ENCODE data around the gene CROCC2.

Gene CROCC2

DNA sequence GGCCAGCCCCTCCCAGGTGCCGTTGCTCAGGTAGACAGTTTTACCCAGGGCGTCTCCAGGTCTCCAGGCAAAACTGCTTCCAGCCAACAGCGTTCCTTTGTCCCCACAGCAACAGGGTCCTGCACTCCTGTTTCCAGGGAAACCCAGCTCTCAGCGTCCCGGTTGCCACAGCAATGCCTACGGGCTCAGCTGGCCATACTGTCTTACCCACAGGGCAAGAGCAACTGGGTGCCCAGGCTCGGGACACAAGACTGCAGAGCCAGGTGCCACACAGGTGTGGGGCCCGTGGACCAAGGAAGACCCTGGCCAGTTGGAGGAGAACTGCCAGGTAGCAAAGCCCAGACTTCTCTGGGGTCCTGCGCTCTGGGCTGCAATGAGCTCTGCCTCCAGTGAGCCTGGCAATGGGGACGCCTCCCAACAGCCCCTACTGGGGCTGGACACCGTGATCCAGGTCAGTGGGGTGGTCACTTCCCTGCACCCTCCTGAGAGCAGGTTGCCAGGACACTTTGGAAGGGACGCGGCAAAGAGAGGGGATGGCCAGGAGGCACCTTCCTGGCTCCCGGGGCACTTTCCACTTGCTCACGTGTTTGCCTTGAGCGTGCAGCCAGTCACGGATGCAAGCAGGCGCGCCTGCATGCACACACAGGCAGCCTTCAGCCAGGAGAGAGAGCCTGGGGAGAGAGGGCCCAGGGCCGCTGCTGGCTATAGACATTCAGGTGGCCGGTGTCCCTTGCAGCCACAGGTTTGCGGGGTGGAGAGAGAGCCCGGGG is at the start of gene CROCC2:
Gene CROCC2, plus strand, starts transcription at position 196 of the 770 bp plus-strand sequence. Its CDS starts 178 bp downstream, at position 374.
- no peak for DNase-seq

DNA sequence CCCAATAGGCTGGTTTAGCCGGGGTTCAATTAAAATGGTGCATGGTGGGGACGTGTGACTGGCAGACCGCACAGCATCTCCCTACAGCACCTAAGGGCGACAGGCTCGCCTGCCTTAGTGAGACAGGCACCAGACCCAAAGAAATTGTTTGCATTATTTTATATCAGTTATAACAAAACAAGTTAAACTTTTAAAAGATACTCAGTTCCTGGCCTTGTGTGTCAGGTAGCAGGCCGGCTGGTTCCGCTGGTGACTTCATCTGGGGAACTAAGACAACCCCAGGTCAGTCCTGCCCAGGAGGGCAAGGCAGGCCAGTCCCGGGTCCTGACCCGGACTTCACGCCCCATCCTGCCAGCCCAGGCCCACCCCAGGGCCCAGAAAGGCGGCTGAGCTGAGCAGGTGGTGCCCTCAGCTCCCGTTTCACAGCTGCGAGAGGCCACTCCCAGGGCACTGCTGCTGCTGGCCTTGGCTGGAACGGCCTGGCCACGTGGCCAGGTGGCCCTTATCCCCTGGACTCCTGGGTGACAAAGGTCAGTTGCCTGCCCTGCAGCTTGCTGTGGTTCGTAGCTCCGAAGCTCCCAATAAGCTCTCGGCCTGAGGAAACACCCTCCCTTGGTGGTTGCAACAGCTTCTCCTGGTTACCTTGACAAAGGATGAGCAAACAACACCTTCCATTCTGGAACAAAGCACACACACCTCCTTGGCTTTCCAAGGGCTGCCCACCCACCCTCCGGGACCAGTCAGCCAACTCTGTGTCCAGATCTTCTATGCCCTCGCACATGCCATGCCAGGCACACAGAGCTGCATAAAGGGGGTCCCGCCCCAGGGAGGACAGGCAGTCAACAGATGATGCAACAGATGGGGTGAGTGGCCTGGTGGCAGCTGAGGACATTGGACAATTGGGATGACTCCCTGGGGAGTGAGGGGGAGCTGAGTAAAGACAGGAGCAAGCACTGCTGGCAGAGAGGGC is 48.8 kb upstream of the CROCC2 start:
- DNase-seq: no peak

DNA sequence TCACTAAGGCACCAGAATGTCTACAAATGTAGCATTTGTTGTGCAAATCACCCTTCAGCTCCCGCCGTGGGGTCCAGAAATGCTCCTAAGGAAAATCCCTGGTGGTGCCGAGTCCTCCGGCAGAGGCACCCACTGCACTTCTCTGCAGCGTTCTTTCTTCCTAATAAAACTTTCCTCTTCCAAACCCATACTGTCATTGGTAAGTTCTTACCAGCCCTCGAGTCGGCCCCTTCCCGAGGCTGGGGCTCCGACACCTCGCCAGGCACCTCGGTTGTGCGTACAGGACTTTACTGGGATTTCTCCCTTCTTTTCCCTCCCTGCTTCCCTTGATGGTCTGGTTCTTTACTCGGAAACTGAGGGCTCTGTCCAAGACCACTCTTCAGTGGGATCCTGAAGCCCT is 47.8 kb upstream of the CROCC2 start:
- no peak for DNase-seq

DNA sequence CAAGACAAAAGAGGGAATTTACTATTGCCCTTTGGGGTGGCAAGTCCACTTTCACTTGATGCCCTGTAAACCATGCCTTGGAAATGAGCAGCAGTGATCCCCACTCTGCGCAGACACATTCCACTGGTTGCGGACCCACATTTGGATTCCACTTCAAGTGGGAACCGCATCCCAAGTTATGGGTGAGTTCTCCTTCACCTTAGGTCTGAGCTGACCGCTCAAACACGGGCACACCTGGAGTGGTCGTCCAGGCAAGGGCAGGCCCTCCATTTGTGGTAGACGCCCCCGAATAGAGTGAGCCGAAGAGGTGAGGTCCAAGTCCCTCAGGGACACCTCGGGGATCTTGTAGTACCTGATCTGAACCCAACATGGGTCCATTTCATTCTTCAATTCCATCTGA is 47.3 kb upstream of the CROCC2 start:
- DNase-seq: no peak

DNA sequence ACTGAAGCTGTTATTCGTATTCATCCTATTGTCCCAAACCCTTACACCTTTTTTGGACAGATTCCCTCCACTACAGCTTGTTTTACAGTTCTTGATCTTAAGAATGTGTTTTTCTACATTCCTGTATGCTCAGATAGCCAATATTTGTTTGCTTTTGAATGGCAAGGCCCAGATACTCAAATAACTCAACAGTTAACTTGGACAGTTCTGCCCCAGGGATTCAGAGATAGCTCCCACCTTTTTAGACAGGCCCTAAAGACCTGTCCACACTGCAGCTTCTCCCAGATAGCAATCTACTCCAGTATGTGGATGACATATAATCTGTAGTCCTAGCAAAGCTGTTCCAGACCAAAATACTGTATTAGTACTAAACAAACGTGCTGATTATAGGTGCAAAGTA is 44.6 kb upstream of the CROCC2 start:
- DNase-seq: no peak

DNA sequence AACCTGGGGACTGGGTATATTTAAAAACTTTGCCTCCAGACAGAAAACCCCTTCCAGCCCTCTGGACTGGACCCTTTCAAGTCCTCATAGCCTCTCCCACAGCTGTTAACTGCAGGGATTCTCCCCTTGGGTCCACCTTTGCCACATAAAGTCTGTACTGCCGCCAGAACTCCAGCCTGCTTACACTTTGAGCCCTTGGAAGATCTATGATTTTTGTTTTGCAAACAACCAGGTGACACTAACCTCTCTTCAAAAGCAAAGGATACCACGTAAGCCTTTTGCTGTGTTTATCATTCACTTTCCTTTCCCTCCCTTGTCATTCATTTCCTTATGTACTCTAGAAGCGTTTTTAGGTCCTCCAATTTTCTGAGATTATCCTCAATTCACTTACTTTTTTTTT is 41.7 kb upstream of the CROCC2 start:
- DNase-seq: no peak

DNA sequence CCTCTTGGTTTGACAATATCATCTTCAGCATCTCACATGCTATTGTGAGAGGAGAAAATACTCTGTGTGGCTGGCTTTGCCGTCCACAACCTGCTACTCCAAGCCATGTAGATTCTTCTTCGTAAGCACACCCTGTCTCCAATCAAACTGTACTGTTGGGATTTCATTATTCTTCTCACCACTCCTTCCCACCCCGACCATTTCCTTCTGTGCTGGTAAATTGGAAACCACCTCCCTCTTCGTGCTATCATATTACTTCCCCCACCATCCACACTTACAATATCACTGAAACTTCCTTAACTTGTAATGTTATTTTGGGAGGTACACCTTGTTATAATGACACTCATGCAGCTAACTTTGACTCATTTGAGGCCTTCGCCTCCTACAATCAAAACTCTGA is 40.7 kb upstream of the CROCC2 start:
- no peak for DNase-seq

DNA sequence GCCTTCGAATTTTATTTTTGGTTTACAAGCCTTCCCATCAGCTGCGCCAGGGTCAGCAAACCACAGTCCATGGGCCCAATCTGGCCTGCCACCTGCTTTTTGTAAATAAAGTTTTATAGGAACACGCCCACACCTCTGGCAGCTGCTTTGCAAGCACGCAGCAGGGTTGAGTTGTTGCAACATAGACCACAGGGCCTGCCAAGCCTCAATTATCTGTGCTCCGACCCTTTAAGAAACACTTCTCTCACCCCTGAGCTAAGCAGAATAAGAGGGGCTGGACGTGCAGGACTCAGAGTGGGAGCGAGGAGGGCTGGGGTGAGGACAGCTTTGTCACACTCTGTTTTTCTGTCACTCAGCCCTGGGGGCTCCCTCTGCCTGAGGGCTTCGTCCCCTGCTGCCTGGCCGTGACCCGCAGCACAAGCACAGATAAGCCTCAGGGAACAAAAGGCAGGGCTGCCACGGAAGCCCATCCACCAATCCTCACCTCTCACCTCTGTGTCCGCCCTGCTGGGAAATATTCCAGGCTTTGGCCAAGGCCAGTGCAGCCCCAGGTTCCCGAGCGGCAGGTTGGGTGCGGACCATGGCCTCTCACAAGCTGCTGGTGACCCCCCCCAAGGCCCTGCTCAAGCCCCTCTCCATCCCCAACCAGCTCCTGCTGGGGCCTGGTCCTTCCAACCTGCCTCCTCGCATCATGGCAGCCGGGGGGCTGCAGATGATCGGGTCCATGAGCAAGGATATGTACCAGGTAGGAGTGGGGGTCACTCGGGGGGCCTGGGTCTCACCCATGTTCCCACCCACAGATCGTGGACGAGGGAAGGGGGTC is 37.6 kb upstream of the CROCC2 start, which contains the start of gene AGXT:
Gene AGXT, plus strand, starts transcription at position 539 of the 823 bp plus-strand sequence. Its CDS starts 42 bp downstream, at position 581.
- DNase-seq: no peak

DNA sequence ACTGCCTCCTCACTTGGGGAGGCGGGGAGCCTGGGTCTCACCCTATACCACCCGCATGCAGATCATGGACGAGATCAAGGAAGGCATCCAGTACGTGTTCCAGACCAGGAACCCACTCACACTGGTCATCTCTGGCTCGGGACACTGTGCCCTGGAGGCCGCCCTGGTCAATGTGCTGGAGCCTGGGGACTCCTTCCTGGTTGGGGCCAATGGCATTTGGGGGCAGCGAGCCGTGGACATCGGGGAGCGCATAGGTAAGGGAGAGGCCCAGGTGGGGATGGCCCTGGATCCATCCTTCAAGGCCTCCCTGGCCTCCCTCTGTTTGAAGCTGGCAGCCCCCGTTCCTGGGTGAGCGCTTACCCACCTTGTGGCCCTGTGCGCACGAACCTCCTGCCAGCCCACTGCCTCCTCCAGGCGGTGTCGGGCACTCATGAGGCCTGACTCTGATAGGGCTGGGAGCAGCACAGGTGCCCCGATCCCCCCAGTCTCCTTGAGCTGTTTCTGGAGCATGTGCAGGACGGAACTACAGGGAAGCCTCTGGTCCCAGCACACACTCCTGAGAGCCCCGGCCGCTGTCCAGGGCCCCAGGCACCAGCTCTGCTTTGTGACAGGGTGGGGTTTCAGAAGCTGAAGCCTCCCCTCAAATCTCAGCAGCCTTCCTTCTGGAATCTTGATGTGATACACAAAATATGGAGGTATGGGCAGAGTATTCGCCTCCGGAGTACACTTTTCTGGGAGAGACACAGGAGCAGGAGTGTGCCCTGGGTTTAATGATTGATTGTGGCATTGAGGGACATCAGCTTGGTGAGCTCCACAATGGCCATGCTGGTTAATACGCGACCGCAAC is 36.8 kb upstream of the CROCC2 start:
- no peak for DNase-seq

DNA sequence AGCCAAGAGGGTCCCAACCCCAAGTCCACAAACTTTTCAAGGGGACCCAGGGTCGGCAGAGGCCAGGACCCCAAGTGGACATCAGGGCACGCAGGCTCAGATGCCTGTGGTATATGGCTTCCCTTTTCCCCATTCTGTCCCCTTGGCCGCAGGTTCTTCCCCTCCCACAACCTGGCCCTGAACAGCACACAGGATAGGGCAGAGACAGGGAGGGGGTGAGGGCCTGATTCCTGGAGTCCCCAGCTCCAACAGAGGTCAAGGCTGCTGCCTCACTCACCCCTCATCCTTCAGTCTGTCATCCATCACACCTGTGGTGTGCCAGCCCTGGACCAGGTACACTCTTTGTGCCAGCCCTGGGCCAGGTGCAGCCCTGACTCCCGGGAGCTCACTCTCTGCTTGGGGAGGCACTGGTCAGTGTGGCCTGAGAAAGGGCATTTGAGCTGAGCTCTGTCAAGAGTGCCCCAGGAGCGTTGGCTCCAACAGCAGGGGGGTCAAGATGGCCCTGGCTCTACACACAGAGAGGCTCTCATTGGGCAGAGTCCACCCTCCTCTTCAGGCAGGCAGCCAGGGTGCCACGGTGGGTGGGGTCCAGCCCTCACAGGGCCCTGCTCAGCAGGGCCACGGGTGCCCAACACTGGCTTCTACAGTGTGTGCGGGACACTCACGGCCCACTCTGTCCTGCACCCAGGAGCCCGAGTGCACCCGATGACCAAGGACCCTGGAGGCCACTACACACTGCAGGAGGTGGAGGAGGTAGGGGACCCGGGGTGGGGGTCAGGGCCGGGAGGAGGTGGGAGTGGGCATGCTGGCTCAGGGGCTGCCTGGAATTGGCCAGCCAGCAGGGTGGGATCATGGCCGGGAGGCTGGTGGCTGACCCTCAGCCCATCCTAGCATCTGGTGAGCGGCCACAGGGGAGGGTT is 35.9 kb upstream of the CROCC2 start:
- no peak for DNase-seq

DNA sequence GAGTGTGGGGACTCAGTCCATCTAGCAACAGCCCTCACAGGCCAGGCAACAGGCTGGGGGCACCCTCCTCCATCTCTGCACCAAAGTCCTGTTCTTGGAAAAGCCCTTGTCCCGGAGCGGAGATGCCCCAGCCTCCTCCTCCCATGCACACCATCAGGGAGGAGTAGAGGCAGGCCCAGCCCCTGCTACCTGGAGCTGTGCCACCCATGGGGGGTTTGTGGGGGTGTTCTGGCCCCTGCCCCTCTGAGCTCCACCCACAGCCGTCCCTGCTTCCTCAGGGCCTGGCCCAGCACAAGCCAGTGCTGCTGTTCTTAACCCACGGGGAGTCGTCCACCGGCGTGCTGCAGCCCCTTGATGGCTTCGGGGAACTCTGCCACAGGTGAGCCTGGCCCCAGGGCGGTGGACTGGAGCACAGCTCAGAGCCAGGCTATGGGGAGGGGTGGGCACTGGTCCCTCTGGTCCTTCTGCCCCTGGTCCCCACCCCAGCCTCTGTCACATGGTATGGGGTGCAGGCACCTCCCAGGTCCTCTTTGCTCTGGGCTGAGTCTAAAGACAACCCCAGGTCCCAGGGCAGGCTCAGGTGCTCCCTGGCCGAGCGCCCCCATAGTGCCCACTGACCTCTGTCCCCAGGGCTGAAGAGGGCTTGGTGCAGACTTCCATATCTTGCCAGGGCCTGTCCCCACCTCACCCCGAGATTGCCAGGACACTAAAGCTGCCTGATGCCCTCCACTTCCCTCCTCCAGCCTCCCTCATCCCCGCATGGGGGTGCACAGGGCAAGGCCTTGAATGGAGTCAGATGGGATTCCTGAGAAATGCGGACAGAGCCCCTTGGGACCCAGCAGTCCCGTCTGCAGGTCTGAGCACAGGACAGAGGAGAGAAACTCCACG is 34.8 kb upstream of the CROCC2 start:
- no peak for DNase-seq

DNA sequence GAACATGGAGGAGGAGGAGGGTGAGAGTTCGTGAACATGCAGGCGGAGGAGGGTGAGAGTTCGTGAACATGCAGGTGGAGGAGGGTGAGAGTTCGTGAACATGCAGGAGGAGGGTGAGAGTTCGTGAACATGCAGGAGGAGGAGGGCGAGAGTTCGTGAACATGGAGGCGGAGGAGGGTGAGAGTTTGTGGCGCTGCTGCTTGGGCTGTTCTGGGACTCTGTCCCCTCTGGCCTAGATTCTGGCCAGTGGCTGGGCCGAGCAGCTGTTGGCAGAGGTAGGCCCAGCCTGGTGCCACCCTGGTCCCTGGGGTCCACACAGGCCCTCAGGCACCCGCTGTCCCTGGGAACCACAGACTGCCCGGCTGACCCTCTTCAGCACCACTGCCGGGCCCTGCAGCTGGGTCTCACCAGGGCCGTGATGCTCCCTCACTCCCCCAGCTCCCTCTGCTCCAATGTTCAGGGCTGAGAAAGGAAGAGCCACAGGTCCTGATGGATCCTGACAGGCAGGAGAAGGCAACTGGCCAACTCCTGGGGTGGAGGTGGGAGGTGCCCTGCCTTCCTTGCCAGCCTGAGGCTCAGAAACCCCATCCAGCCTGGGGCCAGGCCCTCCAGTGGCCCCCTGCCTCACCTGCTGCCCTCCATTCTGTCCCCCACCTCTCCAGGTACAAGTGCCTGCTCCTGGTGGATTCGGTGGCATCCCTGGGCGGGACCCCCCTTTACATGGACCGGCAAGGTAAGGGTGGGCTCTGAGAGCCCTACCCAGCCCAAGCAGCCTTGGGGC is 33.6 kb upstream of the CROCC2 start:
- DNase-seq: no peak

DNA sequence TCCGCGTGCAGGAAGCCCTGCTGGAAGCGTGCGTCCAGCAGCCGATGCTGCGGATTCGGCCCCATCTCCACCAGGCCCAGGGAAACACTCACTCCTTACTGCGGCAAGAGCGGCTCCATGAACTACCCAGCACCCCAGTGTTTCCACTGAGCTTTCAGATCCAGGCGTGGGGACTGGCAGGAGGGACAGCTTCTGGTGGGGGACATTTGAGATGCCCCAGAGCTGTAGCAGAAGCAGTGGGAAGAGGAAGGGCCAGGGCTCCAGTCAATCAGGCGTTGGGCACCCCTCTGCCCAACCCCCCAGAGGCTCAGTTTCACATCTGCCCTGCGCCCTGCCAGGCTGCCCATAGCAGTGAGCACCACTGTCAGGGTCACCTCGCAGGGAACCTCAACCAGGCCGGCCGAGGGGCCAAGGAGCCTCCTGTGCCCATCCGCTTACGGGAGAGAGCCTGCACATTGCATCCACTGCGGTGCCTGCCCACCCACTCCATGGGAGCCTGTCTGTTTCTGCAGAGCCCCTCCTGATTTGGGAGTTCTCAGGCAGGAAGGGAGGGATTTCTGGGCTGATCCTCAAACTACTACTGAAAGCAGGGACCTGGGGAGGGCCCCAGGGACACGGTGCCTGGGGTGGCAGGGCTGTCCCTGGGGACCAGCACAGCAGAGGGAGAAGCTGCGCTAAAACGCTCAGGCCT is 32.9 kb upstream of the CROCC2 start:
- DNase-seq: no peak

DNA sequence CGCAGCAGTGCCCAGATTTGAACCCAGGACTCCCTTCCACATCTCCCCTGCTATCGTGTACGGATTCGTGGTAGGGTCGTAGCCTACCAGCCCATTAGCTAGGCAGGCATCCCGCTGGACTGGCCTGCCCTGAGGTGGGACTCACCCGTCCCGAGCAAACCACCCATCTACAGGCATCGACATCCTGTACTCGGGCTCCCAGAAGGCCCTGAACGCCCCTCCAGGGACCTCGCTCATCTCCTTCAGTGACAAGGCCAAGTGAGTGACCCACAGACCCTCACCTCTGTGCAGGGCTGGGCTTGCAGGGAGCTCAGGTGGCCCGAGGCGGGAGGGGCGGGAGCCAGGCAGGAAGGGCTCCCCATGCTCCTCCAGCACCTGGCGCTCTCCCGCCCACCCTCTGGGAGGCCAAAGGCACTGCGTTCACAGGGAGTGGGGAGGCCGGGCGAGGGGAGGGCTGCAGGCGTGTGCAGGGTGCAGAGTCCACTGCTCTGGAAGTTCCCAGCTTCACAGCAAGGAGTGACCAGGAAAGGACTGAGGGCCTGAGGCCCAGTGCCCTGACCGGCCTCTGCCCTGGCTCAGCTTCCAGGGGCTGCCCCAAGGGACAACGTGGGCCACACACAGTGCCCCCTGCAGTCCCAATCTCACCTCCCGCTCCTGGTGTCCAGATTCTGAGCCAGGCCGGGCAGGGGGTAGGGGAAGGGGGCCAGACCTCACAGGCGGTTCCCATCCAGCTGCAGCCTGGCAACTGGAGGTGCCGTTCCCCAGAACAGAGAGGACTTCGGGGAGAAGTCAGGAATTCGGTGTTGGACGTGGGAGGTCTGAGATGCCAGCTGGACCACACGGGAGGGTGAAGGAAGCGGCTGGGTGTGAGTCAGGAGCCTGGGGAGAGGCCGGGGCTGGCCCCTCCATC is 32.1 kb upstream of the CROCC2 start:
- DNase-seq: no peak

DNA sequence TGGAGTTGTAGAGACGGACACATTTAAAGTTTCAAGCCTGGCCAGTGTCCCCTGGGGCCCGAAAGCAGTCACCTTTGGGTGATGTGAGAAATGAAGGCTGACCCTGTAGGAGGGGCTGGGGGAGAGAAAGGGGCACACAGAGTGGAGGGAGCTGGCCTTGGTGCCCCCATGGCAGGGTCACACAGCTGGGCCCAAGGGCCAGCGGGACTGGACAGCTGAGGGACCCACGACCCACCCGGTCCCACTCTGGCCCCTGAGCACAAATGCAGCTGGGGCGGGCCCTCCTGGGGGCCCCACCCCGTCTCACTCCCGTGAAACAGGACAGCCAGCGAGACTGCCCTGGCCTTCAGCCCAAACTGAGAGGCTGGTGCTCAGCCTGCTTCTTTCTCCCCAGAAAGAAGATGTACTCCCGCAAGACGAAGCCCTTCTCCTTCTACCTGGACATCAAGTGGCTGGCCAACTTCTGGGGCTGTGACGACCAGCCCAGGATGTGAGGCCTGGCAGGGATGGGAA is 31.4 kb upstream of the CROCC2 start:
- no peak for DNase-seq

DNA sequence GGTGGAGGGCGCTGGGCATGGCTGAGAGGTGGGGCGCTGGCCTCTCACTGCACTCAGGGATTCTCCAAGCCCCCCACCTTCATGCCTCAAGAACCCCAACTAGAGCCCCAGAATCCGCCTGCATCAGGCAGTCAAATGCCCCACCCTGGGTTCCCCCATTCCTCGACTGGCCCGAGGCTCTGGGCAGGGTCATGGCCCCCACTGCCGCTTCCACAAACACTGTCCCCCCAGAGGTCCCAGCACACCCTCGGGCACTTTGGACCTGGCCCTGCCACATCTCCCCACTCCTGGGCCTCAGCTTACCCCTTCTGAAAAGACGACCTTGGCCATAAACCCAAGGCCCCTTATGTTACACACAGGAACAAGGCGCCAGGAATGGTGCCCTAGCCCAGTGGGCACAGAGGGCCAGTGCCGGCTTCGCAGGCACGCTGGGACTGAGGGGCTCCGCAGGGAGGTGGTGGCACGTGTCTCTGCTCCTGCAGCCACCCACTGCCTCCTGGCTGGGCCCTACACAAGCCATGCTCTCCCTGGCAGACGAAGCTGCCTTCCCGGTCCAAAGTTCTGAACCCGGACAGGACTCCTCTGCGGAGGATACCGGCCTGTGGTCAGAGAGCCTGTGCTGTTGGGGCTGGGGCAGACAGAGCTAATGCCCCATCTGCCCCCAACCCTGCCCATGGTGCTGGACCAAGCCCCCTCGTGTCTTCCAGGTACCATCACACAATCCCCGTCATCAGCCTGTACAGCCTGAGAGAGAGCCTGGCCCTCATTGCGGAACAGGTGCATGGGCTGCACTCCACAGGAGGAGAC is 30.7 kb upstream of the CROCC2 start:
- no peak for DNase-seq

All from activated naive CD4-positive, alpha-beta T cell treated with anti-CD3 and anti-CD28 coated beads, Interleukin-2, amount 50 U/mL, for 16 hours (primary cell).